Loucy (cell line): ENCODE results near the gene SLBP.

Experiments
- EZH2phosphoT487 ChIP-seq: fragments of 200-600 bp; IDR thresholded peaks from 2 replicates; pipeline ENCODE4 v1.6.1; 2018; ENCODE audit warnings: antibody characterized with exemption, mild to moderate bottlenecking, moderate library complexity, borderline replicate concordance
- TF ChIP-seq, protein P1 (sequence below): fragments of 200-600 bp; sonication (generic); conservative IDR thresholded peaks from 2 replicates; pipeline ENCODE4 v1.5.1; 2014; ENCODE audit warnings: mild to moderate bottlenecking, antibody characterized with exemption, low read length

DNA sequence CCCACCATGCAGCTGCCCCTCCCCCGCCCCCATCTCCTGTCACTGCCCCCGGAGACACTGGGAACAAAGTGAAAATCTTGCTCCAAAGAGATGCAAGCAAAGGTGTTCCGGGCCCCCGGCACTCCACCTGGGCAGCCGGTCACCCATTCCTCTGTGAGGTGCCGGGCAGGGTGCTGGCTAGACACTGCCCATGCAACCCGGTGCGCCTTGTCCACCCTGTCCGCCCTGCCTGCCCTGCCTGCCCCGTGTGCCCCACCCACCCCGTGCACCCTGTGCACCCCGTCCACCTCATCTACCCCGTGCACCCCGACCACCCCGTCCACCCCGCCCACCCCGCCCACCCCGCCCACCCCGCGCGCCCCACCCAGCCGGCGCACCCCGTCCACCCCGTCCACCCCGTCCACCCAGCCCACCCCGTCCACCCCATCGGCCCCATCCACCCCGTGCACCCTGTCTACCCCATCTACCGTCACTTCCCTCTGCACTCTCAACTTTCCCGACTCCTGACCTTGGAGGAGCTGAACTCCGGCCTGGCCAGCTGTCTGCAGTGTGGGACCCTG lies 49.1 kb upstream of the SLBP start:
- TF ChIP-seq, protein P1, sequence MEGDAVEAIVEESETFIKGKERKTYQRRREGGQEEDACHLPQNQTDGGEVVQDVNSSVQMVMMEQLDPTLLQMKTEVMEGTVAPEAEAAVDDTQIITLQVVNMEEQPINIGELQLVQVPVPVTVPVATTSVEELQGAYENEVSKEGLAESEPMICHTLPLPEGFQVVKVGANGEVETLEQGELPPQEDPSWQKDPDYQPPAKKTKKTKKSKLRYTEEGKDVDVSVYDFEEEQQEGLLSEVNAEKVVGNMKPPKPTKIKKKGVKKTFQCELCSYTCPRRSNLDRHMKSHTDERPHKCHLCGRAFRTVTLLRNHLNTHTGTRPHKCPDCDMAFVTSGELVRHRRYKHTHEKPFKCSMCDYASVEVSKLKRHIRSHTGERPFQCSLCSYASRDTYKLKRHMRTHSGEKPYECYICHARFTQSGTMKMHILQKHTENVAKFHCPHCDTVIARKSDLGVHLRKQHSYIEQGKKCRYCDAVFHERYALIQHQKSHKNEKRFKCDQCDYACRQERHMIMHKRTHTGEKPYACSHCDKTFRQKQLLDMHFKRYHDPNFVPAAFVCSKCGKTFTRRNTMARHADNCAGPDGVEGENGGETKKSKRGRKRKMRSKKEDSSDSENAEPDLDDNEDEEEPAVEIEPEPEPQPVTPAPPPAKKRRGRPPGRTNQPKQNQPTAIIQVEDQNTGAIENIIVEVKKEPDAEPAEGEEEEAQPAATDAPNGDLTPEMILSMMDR = no peak
- no peak for TF ChIP-seq EZH2phosphoT487
